Measurements from ENCODE around the gene NXPH3.
A peak's percentile ranks its signal among the peaks of the same experiment; 100 is the strongest.

Gene NXPH3

DNA sequence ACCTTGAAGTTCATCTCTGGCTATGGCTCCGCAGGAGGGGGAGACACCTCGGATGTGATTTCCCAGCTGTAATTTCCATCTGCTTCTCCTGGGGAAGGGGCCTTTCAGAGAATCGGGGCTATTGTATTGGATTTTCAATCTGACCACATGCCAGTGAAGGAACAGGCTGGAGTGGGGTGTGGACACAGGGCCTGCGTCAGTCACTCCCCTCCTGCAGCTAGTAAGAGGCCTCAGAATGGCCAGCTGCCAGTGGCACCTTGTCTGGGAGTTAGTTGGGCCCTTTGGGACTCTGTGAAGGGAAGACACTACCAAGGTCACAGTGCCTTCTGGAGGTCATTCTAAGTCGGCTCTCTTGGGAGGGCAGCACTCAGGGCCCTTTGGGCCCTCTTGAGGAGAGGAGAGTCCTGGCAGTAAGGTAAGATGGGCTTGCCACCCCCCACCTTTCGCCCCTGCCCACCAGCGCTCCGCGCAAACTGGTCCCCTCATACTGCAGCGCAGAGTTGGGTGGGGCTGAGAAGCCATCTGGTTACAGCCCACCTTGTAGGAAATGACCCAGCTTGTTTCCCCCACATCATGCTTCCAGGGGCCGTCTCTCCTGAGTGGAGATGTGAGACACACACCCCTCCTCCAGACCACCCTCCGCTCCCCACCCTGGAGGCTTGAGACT is 5.4 kb downstream of the NXPH3 start:
- ChIA-PET POLR2A (no interaction called here), CTCF (interaction anchor here (0.5 to 0.6 kb wide), 2 partner anchors 14 to 637 kb away, joined by 4 to 5 read pairs; no protein-coding TSS in a partner anchor)
- TF ChIP-seq ARNT (IDR thresholded peaks at IDR 0.05) (no peak), ZNF384 (IDR thresholded peaks at IDR 0.05) (no peak), FOXM1 (IDR thresholded peaks at IDR 0.05; ENCODE audit: borderline replicate concordance) (no peak), LEF1 (IDR thresholded peaks at IDR 0.05; ENCODE audit: borderline replicate concordance) (no peak), FOXA1 (IDR thresholded peaks at IDR 0.05) (no peak), BHLHE40 (IDR thresholded peaks at IDR 0.05; ENCODE audit: borderline replicate concordance) (no peak), FOXK2 (IDR thresholded peaks at IDR 0.05) (no peak), ELF4 (IDR thresholded peaks at IDR 0.05) (no peak), NFRKB (IDR thresholded peaks at IDR 0.05) (no peak), CTBP1 (IDR thresholded peaks at IDR 0.05; ENCODE audit: borderline replicate concordance) (no peak), HDGF (IDR thresholded peaks at IDR 0.05; ENCODE audit: borderline replicate concordance) (no peak)
- TF ChIP-seq, protein P1, sequence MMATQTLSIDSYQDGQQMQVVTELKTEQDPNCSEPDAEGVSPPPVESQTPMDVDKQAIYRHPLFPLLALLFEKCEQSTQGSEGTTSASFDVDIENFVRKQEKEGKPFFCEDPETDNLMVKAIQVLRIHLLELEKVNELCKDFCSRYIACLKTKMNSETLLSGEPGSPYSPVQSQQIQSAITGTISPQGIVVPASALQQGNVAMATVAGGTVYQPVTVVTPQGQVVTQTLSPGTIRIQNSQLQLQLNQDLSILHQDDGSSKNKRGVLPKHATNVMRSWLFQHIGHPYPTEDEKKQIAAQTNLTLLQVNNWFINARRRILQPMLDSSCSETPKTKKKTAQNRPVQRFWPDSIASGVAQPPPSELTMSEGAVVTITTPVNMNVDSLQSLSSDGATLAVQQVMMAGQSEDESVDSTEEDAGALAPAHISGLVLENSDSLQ (IDR thresholded peaks at IDR 0.05) = no peak
- no peak for DNase-seq (ENCODE audit: extremely low spot score)

DNA sequence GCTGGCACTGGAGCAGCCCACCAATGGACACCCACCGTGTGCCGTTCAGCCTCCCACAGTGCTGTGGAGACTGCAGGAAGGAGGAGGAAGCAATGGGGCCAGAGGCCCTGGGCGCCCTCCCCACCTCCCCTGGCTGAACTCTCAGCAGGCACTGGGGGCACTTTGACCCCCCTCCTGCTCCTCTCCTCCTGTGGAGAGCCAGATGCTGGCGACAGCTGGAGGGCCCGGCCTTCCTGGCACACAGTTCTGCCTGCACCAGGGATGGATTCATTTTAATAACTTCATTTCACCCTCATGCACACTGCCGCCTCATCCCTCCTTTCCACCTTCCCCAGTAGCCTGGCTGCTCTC is 6.0 kb downstream of the NXPH3 start:
- ChIA-PET CTCF (interaction anchor here (0.5 to 0.6 kb wide), 2 partner anchors 14 to 636 kb away, joined by 4 to 5 read pairs; no protein-coding TSS in a partner anchor), POLR2A (no interaction called here)
- TF ChIP-seq ARNT (IDR thresholded peaks at IDR 0.05) = no peak
- TF ChIP-seq HDGF (IDR thresholded peaks at IDR 0.05; ENCODE audit: borderline replicate concordance) = no peak
- TF ChIP-seq TARDBP (IDR thresholded peaks at IDR 0.05) = no peak
- no peak for TF ChIP-seq CTBP1 (IDR thresholded peaks at IDR 0.05; ENCODE audit: borderline replicate concordance)
- TF ChIP-seq, protein P1 (IDR thresholded peaks at IDR 0.05) = no peak
- TF ChIP-seq LEF1 (IDR thresholded peaks at IDR 0.05; ENCODE audit: borderline replicate concordance) = no peak
- no peak for TF ChIP-seq ZNF384 (IDR thresholded peaks at IDR 0.05)
- no peak for TF ChIP-seq FOXM1 (IDR thresholded peaks at IDR 0.05; ENCODE audit: borderline replicate concordance)
- no peak for TF ChIP-seq FOXA1 (IDR thresholded peaks at IDR 0.05)
- TF ChIP-seq BHLHE40 (IDR thresholded peaks at IDR 0.05; ENCODE audit: borderline replicate concordance) = no peak
- no peak for TF ChIP-seq SP1 (IDR thresholded peaks at IDR 0.05)
- no peak for TF ChIP-seq NFRKB (IDR thresholded peaks at IDR 0.05)
- no peak for TF ChIP-seq FOXK2 (IDR thresholded peaks at IDR 0.05)
- TF ChIP-seq ELF4 (IDR thresholded peaks at IDR 0.05) = no peak
- TF ChIP-seq L3MBTL2 (conservative IDR thresholded peaks at IDR 0.05) = no peak
- no peak for TF ChIP-seq SUZ12 (IDR thresholded peaks at IDR 0.05)
- no peak for DNase-seq (ENCODE audit: extremely low spot score)

DNA sequence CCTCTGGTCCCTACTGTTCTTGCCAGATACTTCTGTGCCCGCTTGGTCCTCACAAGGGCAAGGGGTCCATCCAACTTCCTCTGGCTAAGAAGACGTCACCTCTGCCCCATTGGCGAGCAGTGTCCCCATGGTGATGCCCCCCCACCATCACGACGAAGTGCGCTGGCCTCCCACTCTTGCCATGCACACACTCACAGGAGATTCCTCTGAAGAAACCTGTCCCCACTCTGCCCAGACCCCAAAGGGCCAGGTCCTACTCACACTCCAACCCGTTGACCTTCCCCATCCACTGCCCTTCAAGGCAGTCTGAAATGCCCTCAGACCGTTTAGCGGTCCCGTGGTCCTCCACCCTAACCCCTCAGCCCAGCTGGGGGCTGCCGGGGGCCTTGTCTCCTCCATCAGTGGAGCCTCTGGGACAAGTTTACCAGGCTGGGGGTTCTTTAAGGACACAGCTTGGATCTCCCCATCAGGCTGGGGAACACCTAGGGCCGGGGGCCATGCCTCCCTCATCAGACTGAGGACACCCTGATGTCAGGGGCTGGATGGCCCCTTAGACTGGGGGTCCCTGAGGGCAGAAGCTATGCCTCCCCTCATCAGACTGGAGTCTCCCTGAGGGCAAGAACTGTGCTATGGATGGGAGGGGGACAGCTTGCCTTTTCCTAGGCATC is 6.5 kb downstream of the NXPH3 start:
- TF ChIP-seq HDGF (IDR thresholded peaks at IDR 0.05; ENCODE audit: borderline replicate concordance) = no peak
- TF ChIP-seq BHLHE40 (IDR thresholded peaks at IDR 0.05; ENCODE audit: borderline replicate concordance) = no peak
- TF ChIP-seq FOXK2 (IDR thresholded peaks at IDR 0.05) = no peak
- no peak for TF ChIP-seq NFRKB (IDR thresholded peaks at IDR 0.05)
- no peak for TF ChIP-seq FOXA1 (IDR thresholded peaks at IDR 0.05)
- no peak for TF ChIP-seq LEF1 (IDR thresholded peaks at IDR 0.05; ENCODE audit: borderline replicate concordance)
- ChIA-PET POLR2A (interaction anchor here (0.8 kb wide), 1 partner anchor 167 kb away, joined by 3 read pairs; the partner anchor contains the start of gene PHB1), CTCF (interaction anchor here (0.6 kb wide), 1 partner anchor 15 kb away, joined by 4 read pairs; no protein-coding TSS in a partner anchor)
- no peak for DNase-seq (ENCODE audit: extremely low spot score)

DNA sequence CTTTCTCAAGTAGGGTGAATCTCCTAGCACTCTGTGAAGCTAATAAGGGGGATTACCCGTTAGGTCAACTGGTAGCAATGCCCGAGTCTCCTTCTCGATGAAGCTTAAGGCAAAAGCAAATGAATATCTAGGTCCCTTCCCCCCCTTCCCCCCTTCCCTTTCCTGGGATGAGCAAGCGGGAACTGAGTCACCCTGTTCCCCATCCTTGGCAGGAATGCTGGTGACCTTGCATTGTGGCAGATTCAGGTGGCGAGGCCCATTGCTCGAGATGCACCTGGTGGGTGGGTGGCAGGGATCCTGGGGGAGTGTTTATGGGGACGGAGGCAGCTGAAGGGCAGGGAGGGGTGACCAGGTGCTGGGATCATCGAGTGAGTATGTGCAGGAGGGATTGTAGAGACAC is 7.1 kb downstream of the NXPH3 start:
- ChIA-PET CTCF (no interaction called here), POLR2A (interaction anchor here (0.8 kb wide), 1 partner anchor 168 kb away, joined by 3 read pairs; the partner anchor contains the start of gene PHB1)
- no peak for DNase-seq (ENCODE audit: extremely low spot score)
- no peak for TF ChIP-seq SP1 (IDR thresholded peaks at IDR 0.05)

DNA sequence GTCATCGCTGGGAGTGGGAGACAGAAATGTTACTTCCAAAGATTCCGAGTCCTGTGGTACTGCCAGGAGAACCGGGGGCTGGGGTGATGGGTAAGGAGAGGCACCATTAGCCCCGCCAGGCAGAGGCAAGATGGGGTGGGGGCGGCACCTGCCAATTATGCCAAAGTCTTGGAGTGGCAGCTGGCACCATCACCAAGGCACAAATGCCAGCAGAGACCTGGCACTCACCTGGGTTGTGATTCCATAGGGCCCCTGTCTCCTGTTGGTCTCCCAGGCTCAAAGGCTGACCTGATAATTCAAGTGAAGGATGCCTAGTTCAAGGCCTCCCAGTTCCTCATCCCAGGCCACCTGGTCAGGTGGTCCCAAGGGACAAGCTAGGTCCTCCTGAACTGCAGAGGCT is 7.6 kb downstream of the NXPH3 start:
- CTCF ChIA-PET = interaction anchor here (0.6 kb wide), 1 partner anchor 103 kb away, joined by 3 read pairs; no protein-coding TSS in a partner anchor
- POLR2A ChIA-PET = interaction anchor here (0.8 kb wide), 1 partner anchor 168 kb away, joined by 3 read pairs; the partner anchor contains the start of gene PHB1
- no peak for DNase-seq (ENCODE audit: extremely low spot score)
- no peak for TF ChIP-seq LEF1 (IDR thresholded peaks at IDR 0.05; ENCODE audit: borderline replicate concordance)

DNA sequence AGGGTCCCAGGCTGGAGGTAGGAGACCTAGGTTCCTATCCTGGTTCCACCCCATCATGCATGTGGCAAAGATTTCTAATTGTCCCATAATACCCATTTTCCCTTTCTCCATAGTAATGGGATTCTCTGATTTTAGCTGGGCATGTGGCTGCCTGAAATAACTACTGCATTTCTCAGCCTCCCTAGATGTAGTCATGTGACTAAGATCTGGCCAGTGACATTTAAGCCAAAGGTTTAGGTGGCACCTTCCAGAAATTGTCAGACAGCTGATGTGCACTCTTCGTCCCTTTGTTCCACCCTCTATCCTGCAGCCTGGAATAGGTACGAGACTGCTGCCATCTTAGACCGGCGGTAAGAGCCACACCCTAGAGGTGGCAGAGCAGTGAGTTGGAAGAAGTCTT is 8.2 kb downstream of the NXPH3 start:
- CTCF ChIA-PET = interaction anchor here (0.6 kb wide), 1 partner anchor 103 kb away, joined by 3 read pairs; no protein-coding TSS in a partner anchor
- TF ChIP-seq HDGF (IDR thresholded peaks at IDR 0.05; ENCODE audit: borderline replicate concordance) = no peak
- TF ChIP-seq LEF1 (IDR thresholded peaks at IDR 0.05; ENCODE audit: borderline replicate concordance) = no peak
- no peak for TF ChIP-seq FOXA1 (IDR thresholded peaks at IDR 0.05)
- no peak for TF ChIP-seq FOXM1 (IDR thresholded peaks at IDR 0.05; ENCODE audit: borderline replicate concordance)
- DNase-seq (ENCODE audit: extremely low spot score) = no peak
- POLR2A ChIA-PET = no interaction called here

DNA sequence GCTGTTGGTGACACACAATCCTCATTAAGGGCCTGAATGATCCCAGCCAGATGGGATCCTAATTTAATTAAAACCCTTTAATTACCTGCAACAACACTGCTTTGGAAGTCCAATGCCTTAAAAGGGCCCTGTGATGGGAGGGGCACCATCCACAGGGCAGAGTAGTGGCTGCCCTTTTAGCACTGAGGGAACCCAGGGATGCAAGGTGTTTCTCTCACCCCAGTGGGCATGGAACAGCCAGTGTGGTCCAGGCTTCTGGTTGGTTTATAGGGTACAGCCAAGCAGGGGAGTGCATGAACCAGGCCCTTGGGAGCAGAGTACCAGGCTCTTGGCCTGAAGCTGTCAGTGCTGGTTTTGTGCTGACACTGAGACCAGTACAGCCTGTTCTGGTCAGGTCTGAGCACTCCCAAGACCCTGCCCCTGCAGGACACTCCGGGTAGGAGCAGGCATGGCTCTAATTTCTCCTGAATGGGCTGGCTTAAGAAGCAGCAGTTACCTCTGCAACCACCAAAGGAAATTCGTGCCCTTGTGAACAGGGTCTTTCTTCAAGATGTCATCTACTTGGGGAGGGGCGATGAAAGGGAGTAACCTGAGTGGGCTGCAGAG is 9.9 kb downstream of the NXPH3 start:
- TF ChIP-seq LEF1 (IDR thresholded peaks at IDR 0.05; ENCODE audit: borderline replicate concordance) (no peak), ELF4 (IDR thresholded peaks at IDR 0.05) (no peak), CTBP1 (IDR thresholded peaks at IDR 0.05; ENCODE audit: borderline replicate concordance) (no peak), HDGF (IDR thresholded peaks at IDR 0.05; ENCODE audit: borderline replicate concordance) (no peak), ZNF384 (IDR thresholded peaks at IDR 0.05) (no peak), FOXM1 (IDR thresholded peaks at IDR 0.05; ENCODE audit: borderline replicate concordance) (no peak), FOXA1 (IDR thresholded peaks at IDR 0.05) (no peak), TARDBP (IDR thresholded peaks at IDR 0.05) (no peak), ARNT (IDR thresholded peaks at IDR 0.05) (no peak), FOXK2 (IDR thresholded peaks at IDR 0.05) (no peak), SUZ12 (IDR thresholded peaks at IDR 0.05) (no peak), BHLHE40 (IDR thresholded peaks at IDR 0.05; ENCODE audit: borderline replicate concordance) (no peak), L3MBTL2 (conservative IDR thresholded peaks at IDR 0.05) (no peak), SP1 (IDR thresholded peaks at IDR 0.05) (no peak), NFRKB (IDR thresholded peaks at IDR 0.05) (no peak)
- TF ChIP-seq, protein P1 (IDR thresholded peaks at IDR 0.05) = no peak
- DNase-seq (ENCODE audit: extremely low spot score) = peak; percentile 64
- ChIA-PET CTCF (interaction anchor here (0.6 kb wide), 1 partner anchor 18 kb away, joined by 3 read pairs; no protein-coding TSS in a partner anchor), POLR2A (no interaction called here)

All from HEK293T (cell line).